ENCODE results near the gene ARHGAP5. TPM values are rescaled to one million over a fixed set of nuclear protein-coding genes. Genes with fewer than 3 reads are reported as not detected.

ARHGAP5 gene
- total RNA-seq, 6 donors from 2014 or later, result 31.4 to 150 (median 78.3) TPM

DNA sequence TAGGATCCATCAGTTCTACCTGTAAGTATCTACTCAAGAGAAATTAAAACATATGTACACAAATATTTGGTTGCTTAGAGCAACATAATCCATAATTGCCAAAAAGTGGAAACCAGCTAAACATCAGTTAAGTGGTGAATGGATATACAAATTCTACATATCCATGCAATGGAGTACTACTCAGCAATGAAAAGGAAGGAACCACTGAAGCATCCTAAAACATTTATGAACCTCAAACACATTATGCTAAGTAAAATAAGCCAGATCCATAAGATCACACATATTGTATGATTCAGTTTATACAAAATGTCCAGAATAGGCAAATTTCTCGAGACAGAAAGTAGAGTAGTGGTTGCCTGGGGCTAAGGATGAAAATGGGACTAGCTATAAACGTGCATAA is 8.4 kb upstream of the ARHGAP5 start:
- 78 to 84% methylated on average over 2 of the region's 2 CpGs for WGBS, 2 donors
- Histone ChIP-seq H3K27me3 (no peaks in the 10 kb centered on the region), H3K27ac (no peak overlapping the region), H3K4me3 (no peak overlapping the region), H3K9me3 (no peaks in the 10 kb centered on the region), H3K36me3 (no peaks in the 10 kb centered on the region), H3K4me1 (no peaks in the 10 kb centered on the region)
- ATAC-seq (ENCODE audit: low FRiP score in 2 of 2), result no peak
- TF ChIP-seq POLR2A (IDR thresholded peaks at IDR 0.05), result no peak
- TF ChIP-seq CTCF (IDR thresholded peaks at IDR 0.05), result no peak
- no peak for TF ChIP-seq EP300 (IDR thresholded peaks at IDR 0.05)
- TF ChIP-seq POLR2AphosphoS5 (IDR thresholded peaks at IDR 0.05), result no peak
- DNase-seq, result no peak

GRCh38 chr14:32070282-32070681 is 6.8 kb upstream of the ARHGAP5 start:
- ATAC-seq (ENCODE audit: low FRiP score in 2 of 2), result no peak
- Histone ChIP-seq H3K27me3 (no peaks in the 10 kb centered on the region), H3K4me1 (peaks cover 1 to 8% (median 5%) of the 10 kb centered on the region in 4 donors), H3K36me3 (no peaks in the 10 kb centered on the region), H3K9me3 (no peaks in the 10 kb centered on the region), H3K27ac (no peak overlapping the region), H3K4me3 (no peak overlapping the region)
- no peak for DNase-seq
- TF ChIP-seq EP300 (IDR thresholded peaks at IDR 0.05) (no peak), POLR2AphosphoS5 (IDR thresholded peaks at IDR 0.05) (no peak), CTCF (IDR thresholded peaks at IDR 0.05) (no peak), POLR2A (IDR thresholded peaks at IDR 0.05) (no peak)
- 92 to 93% methylated on average over 3 of the region's 3 CpGs for WGBS, 2 donors

GRCh38 chr14:32072676-32073075 is 4.4 kb upstream of the ARHGAP5 start:
- peaks cover 5 to 11% (median 7%) of the 10 kb centered on the region in 4 donors for H3K4me1 ChIP-seq
- H3K4me3 ChIP-seq, result no peak overlapping the region
- H3K9me3 ChIP-seq, result no peaks in the 10 kb centered on the region
- no peaks in the 10 kb centered on the region for H3K36me3 ChIP-seq
- no peaks in the 10 kb centered on the region for H3K27me3 ChIP-seq
- ATAC-seq (ENCODE audit: low FRiP score in 2 of 2) (no peak), DNase-seq (no peak)
- no peak overlapping the region for H3K27ac ChIP-seq
- 92 to 93% methylated on average over 1 of the region's 1 CpG for WGBS, 2 donors
- TF ChIP-seq EP300 (IDR thresholded peaks at IDR 0.05), result no peak
- TF ChIP-seq CTCF (IDR thresholded peaks at IDR 0.05), result no peak
- no peak for TF ChIP-seq POLR2AphosphoS5 (IDR thresholded peaks at IDR 0.05)
- TF ChIP-seq POLR2A (IDR thresholded peaks at IDR 0.05), result no peak

DNA sequence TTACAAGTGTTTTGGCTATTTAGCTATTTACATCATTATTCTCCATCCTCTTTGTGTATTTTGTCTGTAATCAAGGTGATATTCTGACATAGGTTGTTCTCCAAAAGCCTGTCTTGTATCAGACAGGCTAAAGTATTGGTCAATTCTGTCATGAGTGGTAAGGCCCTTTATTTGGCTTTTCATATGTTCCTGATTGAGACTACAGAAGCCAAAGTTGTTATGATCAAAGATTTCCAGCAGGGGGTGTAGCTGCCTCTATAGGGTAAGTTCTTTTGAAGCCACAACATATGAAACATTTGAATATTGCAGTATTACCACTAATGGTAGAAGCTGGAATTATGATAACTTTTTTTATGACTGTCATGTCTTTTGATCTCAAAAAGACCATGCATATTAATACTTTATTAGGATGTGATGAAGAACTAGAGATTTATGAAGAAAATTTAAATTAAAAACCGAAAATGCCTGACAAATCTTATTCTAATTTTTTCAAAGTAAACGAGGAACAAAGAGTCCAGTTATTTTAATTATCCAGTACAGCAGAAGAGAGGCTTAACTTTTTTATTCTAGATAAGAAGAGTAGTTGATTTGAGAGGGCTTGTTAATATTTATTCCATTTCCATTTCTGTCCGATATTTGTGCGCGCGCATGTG is 3.4 kb upstream of the ARHGAP5 start:
- Histone ChIP-seq H3K27ac (no peak overlapping the region), H3K4me3 (no peak overlapping the region), H3K9me3 (no peaks in the 10 kb centered on the region), H3K36me3 (no peaks in the 10 kb centered on the region), H3K4me1 (peaks cover 11 to 15% (median 12%) of the 10 kb centered on the region in 4 donors), H3K27me3 (no peaks in the 10 kb centered on the region)
- DNase-seq (peak in 1 of 2 donors; percentile 55), ATAC-seq (ENCODE audit: low FRiP score in 2 of 2) (no peak)
- TF ChIP-seq POLR2AphosphoS5 (IDR thresholded peaks at IDR 0.05), result no peak
- no peak for TF ChIP-seq EP300 (IDR thresholded peaks at IDR 0.05)
- peak; percentile 58 to 79 (median 70) for TF ChIP-seq CTCF (IDR thresholded peaks at IDR 0.05)
- TF ChIP-seq POLR2A (IDR thresholded peaks at IDR 0.05), result no peak
- 84 to 91% methylated on average over 6 of the region's 6 CpGs for WGBS, 2 donors
